Panc1 (cell line): ENCODE measurements around the gene C11orf24. TPM values are rescaled to one million over a fixed set of nuclear protein-coding genes. Genes with fewer than 3 reads are reported as not detected.

Experiments
- ATAC-seq: fragments of 200-7000 bp; cut with Tn5 transposase; 2 replicates; pipeline ENCODE4 v1.9.1; 2020; ENCODE audit warnings: mild to moderate bottlenecking, moderate library complexity
- BruUV-seq: library from RNA; stranded (reverse); fragments of 400-500 nt; replicated peaks from 2 replicates; lab custom pipeline; 2021; lab: Mats Ljungman, UMichigan
- CTCF ChIA-PET: fragments of 300-600 bp; sonication (Branson Sonifier 250); formaldehyde crosslinking; loops from one replicate; lab custom pipeline; 2022; ENCODE audit warnings: antibody characterized with exemption; lab: Charles Lee
- POLR2A ChIA-PET: fragments of 300-600 bp; sonication (Branson Sonifier 250); formaldehyde crosslinking; loops from one replicate; lab custom pipeline; 2022; ENCODE audit warnings: antibody characterized with exemption; lab: Charles Lee
- DNase-seq: peaks from one replicate; pipeline ENCODE4 v3.0.0-alpha.2; 2010; ENCODE audit warnings: low read depth, low spot score
- H3K27ac ChIP-seq: 2 replicates; pipeline ENCODE4 v1.5.1; 2011; ENCODE audit warnings: mild to moderate bottlenecking, low read length, inconsistent platforms
- H3K27me3 ChIP-seq: fragments of 200-500 bp; sonication (Bioruptor generic); 2 replicates; pipeline ENCODE4 v1.6.0; 2014; ENCODE audit warnings: low read length, inconsistent platforms; ENCODE audit not compliant: control insufficient read depth, insufficient read depth
- H3K36me3 ChIP-seq: fragments of 200-500 bp; sonication (Bioruptor generic); 2 replicates; pipeline ENCODE4 v1.5.1; 2014; ENCODE audit warnings: inconsistent platforms, mild to moderate bottlenecking, low read length, moderate library complexity; ENCODE audit not compliant: control insufficient read depth, insufficient read depth
- H3K4me1 ChIP-seq: 2 replicates; pipeline ENCODE4 v1.5.1; 2011; ENCODE audit warnings: inconsistent platforms, mild to moderate bottlenecking, low read length, moderate library complexity; ENCODE audit not compliant: control insufficient read depth, insufficient read depth
- H3K4me3 ChIP-seq, 2 experiments: 2 replicates each; pipeline ENCODE4 v1.5.1; 2011 to 2012; ENCODE audit warnings: low read depth in 2 of 2, low read length in 2 of 2, mild to moderate bottlenecking in 2 of 2, inconsistent platforms in 1 of 2, moderate library complexity in 1 of 2
- H3K9me3 ChIP-seq: fragments of 200-500 bp; sonication (Bioruptor generic); 2 replicates; pipeline ENCODE4 v1.5.1; 2014; ENCODE audit warnings: low read depth, mild to moderate bottlenecking, inconsistent platforms, low read length, moderate library complexity; ENCODE audit not compliant: control insufficient read depth, insufficient read depth
- CTCF ChIP-seq: fragments of 450-650 bp; IDR thresholded peaks from 2 replicates; pipeline ENCODE4 v1.5.1; 2017; ENCODE audit warnings: mild to moderate bottlenecking
- POLR2AphosphoS5 ChIP-seq: IDR thresholded peaks from 2 replicates; pipeline ENCODE4 v1.6.1; 2012; ENCODE audit warnings: mild to moderate bottlenecking, low read depth, low read length, moderate library complexity
- REST ChIP-seq, 2 experiments: IDR thresholded peaks; 2 replicates each; pipeline ENCODE4 v1.6.1; 2011 to 2012; ENCODE audit warnings: low read depth in 2 of 2, control low read depth in 1 of 2, low read length in 1 of 2, mild to moderate bottlenecking in 1 of 2, moderate library complexity in 1 of 2; ENCODE audit not compliant: insufficient read depth in 1 of 2
- SIN3A ChIP-seq: IDR thresholded peaks from 2 replicates; pipeline ENCODE4 v1.6.1; 2012; ENCODE audit warnings: low read depth, mild to moderate bottlenecking, low read length, moderate library complexity, borderline replicate concordance; ENCODE audit not compliant: insufficient read depth
- TCF7L2 ChIP-seq: IDR thresholded peaks from 2 replicates; pipeline ENCODE4 v1.6.1; 2011; ENCODE audit warnings: mild to moderate bottlenecking, low read depth, low read length, inconsistent platforms
- in situ Hi-C: cut with HindIII; loops from 2 replicates; pipeline ENCODE4 v1.10.0; 2016; ENCODE audit warnings: low sequenced_read_pairs, low pct_unique_long_range_greater_than_20kb
- intact Hi-C: fragments of 100-400 bp; cut with micrococcal nuclease; formaldehyde crosslinking; loops from one replicate; pipeline ENCODE4 v1.10.0; 2022; ENCODE audit not compliant: unreplicated experiment
- total RNA-seq: library from RNA; stranded (reverse); gene quantifications from one replicate; pipeline ENCODE4 v1.2.1, GENCODE V29; 2021; ENCODE audit not compliant: unreplicated experiment

C11orf24 gene
- total RNA-seq, 1 experiment from 2014 or later = 53.1 TPM

DNA sequence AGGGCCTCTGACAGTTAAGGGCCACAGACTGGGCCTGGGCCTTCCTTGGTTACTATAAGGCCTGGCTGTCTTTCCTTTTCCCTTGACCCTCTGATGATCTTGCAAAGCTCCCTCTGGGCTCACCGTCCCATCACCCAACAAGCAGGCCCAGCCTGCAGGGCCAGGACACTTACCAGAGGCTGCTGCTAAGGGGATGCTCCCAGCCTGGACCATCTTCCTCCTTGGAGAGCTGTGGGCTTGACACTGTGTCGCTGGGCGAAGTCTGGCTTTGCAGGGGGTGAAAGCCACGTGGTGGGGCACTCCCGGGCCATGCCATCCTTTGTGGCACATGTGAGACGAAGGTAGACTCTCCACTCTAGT, 3.9 kb downstream of the C11orf24 start:
- Histone ChIP-seq H3K36me3 (no peaks in the 10 kb centered on the region), H3K9me3 (no peaks in the 10 kb centered on the region), H3K27me3 (no peaks in the 10 kb centered on the region), H3K27ac (no peak overlapping the region), H3K4me3 (no peak overlapping the region), H3K4me1 (peaks cover 13% of the 10 kb centered on the region)
- POLR2A ChIA-PET = no interaction called here
- intact Hi-C loops = no loop called here
- CTCF ChIA-PET = no interaction called here
- BruUV-seq = no TSS peak
- ATAC-seq = no peak
- TF ChIP-seq CTCF (no peak), POLR2AphosphoS5 (no peak), REST (IDR thresholded peaks at IDR 0.05; ENCODE audit: insufficient read depth in 1 of 2, low read depth in 2 of 2, low read length in 1 of 2) (no peak), TCF7L2 (no peak), SIN3A (no peak)
- DNase-seq = no peak
- in situ Hi-C loops = no loop called here

DNA sequence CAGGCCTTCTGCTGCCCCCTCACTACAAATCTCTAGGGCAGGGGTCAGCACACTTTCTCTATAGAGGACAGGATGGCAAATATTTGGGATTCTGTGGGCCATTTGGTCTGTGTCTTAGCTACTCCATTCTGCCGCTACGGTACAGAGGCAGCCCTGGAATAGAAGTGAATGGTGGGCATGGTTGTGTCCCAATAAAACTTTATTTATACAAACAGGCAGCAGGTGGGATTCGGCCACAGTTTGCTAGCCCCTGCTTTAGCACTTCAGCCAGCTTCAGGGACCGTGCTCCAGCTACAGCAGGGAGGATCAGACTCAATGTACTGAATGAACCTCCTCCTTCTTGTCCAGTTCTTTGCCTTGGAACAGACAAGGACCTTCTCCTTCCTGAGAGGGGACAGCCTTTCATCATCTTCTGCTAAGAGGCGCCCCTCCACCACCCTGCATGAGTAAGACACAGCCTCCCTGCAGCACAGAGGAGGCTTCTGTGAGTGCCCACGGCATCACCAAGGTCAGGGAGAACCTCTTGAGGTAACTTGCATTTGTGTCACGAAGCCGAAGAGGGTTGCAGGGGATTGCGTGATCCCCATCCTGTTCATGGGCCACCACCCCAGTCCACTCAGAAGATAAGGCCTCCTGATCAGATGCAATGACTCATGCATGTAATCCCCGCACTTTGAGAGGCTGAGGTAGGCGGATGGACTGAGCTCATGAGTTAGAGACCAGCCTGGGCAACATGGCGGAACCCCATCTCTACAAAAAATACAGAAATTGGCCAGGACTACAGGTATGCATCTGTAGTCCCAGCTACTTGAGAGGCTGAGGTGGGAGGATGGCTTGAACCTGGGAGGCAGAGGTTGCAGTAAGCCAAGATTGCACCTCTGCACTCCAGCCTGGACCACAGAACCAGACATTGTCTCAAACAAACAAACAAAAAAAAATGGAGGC, 4.6 kb downstream of the C11orf24 start:
- TF ChIP-seq REST (IDR thresholded peaks at IDR 0.05; ENCODE audit: insufficient read depth in 1 of 2, low read depth in 2 of 2, low read length in 1 of 2) = no peak
- no peak for TF ChIP-seq CTCF
- no peak for TF ChIP-seq TCF7L2
- no peak for TF ChIP-seq SIN3A
- TF ChIP-seq POLR2AphosphoS5 = no peak
- H3K4me1 ChIP-seq = peaks cover 12% of the 10 kb centered on the region
- ChIA-PET CTCF (no interaction called here), POLR2A (no interaction called here)
- no peaks in the 10 kb centered on the region for H3K27me3 ChIP-seq
- intact Hi-C loops (no loop called here), in situ Hi-C loops (no loop called here)
- H3K9me3 ChIP-seq = no peaks in the 10 kb centered on the region
- DNase-seq (no peak), ATAC-seq (no peak)
- no peaks in the 10 kb centered on the region for H3K36me3 ChIP-seq
- no peak overlapping the region for H3K27ac ChIP-seq
- BruUV-seq = no TSS peak
- H3K4me3 ChIP-seq = no peak overlapping the region
